GM18502 (cell line): ENCODE data around the gene FADS6.

Experiments used
- ATAC-seq: cut with Tn5 transposase; IDR thresholded peaks from one replicate; pipeline ENCODE4 v1.9.1; 2021; ENCODE audit warnings: mild to moderate bottlenecking; ENCODE audit not compliant: unreplicated experiment, poor library complexity

Gene FADS6, protein sequence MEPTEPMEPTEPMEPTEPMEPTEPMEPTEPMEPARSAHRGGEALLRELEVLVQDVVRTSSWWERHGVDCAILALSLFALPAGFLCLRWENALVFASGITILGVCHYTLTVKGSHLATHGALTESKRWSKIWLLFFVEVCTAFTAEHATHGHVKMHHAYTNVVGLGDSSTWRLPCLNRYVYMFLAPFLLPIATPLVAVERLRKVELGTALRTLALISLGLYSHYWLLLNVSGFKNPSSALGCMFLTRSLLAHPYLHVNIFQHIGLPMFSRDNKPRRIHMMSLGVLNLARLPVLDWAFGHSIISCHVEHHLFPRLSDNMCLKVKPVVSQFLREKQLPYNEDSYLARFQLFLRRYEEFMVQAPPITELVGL

DNA sequence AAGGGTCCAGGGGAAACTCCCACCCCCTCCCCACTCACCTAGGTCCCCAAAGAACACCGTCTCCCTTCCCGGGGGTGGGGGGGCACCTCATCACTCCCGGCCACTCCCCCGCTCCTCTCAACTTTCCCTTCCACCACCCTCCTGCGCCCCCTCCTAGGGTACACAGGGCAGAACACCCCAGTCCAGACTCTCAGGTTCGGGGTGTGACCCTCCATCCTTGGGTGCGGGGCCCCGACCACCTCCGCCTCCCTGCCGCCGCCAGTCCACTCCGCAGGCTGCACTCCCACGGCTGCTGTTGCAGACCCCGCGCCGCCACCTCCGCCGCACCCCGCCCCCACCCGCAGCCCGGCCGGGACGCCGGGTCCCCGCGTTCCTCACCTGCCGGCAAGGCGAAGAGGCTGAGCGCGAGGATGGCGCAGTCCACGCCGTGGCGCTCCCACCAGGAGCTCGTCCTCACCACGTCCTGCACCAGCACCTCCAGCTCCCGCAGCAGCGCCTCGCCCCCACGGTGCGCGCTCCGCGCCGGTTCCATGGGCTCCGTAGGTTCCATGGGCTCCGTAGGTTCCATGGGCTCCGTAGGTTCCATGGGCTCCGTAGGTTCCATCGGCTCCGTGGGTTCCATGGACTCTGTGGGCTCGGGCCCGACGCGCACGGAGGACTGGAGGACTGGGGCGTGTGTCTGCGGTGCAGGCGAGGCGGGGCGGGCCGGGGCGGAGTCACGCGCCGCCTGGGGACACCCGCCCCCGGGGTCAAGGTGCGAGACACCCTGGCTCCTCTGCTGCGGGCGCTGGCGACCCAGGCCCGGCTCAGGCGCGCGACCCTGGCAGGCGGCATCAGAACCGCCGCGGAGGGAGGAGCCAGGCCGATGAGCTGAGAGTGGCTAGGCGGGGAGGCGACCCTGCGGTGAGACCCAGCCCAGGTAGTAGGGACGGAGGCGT is at the start of gene FADS6:
FADS6 (minus strand) TSS at position 660 of the 938 bp plus-strand sequence; CDS start at position 622, 38 bp downstream.
- no peak for ATAC-seq

DNA sequence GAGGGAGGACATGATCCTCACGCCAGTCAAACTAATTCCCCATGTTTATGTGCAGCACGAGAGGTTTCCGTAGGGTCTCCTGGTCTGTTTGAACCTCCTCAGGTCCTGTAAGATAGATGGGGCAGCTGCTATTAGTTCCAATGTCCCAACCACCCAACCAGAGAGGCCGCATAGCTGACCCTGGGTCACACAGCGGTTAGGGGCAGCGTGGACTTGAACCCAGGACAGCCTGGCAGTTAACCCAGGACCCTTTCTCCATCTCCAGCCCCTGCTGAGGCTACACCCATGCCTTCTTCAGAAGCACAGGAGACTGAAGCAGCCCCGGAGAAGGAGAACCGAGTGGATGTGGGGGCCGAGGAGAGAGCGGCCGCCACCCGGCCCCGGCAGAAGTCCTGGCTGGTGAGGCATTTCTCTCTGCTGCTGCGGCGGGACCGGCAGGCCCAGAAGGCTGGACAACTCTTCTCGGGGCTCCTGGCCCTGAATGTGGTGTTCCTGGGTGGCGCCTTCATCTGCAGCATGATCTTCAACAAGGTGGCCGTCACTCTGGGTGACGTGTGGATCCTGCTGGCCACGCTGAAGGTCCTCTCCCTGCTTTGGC is 47.8 kb upstream of the FADS6 start:
- ATAC-seq, result no peak

DNA sequence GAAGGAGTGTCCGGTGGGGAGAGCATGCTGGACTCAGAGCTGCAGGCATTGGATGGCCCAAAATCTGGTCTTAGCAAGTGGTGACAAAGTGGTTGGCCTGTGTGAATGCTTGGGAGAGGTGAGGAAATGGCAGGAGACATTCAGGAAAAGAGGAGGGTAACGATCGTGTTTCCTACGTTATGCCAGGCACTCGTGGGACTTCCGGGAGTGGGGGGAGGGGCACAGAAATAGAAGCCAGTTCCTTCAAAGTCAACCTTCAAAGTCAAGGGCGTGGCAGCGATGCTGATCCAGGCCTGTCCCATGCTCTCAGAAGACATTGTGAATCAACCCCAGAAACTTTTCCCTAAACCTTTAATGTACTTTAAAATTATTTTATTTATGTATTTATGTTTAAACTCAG is 46.1 kb upstream of the FADS6 start:
- ATAC-seq, result no peak

DNA sequence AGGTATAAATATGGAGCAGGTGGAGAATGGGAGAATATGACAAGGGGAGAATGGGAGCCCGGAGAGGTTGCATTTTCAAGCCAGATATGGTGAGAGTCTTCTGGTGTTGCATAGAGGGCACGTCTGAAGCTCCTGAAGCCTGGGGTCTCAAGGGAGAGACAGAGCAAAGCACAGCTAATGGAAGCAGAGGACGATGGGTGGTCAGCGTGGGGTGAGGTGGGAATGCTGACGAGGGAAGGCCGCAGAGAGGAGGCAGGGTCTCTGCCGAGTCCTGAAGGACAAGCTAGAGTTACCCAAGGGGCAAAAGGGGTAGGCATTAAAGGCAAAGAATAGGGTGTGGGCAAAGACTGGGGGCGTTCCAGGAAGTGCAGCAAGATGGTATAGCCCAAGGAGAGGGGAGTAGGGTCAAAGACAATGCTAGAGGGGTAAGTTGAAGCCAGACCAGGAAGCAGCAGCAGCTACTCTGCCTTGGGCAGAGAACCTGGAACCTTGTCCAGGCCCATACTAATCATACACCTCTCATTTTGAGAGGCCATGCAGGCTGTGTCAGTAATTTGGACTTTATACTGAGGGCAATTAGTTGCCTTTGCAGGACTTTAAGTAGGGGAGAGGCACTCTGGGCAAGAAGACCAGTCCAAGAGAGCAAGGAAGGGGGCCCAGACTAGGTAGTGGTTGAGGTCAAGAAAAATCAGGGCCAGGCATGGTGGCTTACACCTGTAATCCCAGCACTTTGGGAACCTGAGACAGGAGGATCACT is 44.9 kb upstream of the FADS6 start:
- ATAC-seq, result no peak

DNA sequence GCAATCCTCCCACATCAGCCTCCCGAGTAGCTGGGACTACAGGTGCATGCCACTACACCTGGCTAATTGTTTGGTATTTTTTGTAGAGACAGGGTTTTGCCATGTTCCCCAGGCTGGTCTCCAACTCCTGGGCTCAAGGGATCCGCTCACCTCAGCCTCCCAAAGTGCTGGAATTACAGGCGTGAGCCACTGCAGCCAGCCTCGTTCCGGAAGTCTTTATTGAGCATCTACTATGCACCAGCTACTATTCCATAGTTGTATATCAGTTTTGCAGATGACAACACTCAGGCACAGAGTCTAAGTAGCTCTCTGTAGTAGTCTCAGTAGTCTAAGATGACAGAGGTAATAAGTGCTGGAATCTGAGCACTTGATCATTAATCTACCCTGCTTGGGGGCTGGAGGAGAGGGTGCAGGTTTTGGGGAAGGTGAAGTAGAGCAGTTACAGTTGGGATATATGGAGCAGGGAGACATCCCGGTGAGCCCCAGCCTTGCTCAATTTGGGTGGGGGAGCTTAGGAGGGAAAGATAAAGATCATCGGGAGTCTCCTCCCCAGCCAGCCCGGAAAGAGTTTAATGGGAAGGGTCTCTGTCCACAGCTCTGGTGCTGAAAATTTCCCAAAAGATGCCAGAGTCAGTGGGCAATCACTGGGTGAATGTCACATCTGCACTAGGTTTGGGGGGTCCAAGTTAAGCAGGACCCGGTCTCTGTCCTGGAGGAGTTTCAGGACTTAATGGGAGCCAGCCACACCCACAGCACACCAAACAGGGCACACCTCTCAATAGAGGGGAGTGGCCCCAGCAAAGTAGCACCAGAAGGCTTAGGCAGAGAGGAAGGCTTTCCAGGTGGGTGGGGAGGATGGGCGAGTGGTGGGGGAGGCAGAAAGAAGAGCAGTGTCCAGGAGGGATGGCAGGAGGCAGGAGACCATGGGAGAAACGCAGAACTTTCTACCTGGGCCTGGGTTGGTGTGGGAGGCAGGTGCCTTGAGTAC is 43.9 kb upstream of the FADS6 start:
- no peak for ATAC-seq

DNA sequence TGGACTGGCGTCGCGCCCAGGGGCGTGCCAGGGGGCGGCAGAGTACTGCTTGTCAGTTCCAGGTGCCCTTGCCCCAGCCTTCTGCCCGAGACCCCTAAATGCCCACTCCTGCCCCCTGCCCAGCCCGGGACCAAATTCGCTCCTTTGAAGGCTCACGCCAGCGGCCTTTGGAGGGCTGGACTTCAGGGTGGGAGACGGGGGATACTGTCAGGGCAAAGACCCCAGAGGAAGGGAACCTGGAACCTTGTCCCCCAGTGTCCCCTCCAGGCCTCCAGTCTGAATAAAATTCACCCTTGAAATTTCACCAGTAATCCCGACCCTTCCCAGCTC is 43.0 kb upstream of the FADS6 start:
- no peak for ATAC-seq

DNA sequence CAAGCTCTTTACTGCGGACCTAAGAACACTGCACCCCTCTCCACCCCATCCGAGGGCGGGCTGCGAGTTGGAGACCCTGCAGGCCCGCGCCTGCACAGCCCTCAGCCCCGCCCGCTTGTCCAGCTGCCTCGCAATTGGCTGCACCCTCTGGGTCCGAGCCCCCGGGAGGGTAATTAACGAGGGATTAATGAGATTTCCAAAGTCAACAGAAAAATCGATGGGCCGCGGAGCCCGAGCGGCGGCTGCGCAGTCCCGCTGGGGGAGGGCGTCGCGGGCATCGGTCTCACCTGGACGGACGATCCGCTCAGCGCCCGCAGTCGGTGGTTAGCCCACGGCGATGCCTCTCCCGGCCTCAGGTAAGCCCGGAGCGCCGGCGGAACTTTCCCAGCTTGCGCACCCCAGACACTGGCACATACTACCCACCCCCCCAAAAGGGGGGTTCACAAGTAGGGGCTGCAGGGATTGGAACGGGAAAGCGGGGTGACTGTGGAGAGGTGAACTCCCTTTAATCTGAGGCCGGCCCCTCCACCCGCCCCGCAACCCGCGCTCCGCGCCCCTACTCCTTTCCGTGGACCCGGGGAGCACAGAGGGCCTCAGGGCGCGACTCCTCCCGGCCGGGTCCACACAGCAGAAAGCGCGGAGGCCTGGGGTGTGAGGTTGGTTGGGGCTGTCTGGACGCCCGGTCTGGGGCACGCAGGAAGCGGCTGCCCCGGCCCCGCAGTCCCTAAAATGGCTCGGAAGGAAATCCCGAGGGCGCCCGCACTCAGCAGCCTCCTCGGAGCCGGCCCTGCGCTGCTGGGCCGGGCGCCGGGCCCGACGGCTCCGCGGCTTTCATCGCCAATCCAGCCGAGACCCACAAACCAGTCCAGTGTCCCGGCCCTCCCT is 42.4 kb upstream of the FADS6 start, which contains the start of gene OTOP3:
OTOP3 (plus strand) TSS at position 314 of the 885 bp plus-strand sequence; CDS start at position 338, 24 bp downstream.
- ATAC-seq, result no peak

DNA sequence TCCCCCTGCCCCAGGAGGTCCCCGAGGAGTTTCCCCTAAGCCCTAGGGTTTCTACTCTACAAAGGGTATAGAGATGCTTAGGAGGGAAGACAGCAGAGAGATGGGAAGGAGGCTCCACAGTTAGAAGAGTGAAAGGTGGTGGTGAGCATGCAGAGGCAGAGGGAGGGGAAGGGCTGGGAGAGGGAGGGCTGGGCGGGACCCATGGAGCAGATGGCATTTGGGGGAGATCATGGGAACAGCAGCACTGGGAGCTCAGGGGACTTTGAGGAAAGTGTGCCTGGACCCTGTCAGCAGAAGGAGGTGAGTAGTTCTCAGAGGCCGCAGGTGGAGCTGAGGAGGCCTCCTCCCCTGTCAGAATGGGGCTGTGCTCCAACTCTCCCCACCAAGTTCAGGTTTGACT is 41.6 kb upstream of the FADS6 start:
- no peak for ATAC-seq

DNA sequence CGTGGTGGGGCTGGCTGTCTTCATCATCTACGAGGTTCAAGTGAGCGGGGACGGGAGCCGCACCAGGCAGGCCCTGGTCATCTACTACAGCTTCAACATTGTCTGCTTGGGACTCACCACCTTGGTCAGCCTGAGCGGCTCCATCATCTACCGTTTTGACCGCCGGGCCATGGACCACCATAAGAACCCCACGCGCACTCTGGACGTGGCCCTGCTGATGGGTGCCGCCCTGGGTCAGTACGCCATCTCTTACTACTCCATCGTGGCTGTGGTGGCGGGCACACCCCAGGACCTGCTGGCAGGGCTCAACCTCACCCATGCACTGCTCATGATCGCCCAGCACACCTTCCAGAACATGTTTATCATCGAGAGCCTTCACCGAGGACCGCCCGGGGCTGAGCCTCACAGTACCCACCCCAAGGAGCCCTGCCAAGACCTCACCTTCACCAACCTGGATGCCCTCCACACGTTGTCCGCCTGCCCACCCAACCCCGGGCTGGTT is 37.2 kb upstream of the FADS6 start:
- ATAC-seq, result no peak

DNA sequence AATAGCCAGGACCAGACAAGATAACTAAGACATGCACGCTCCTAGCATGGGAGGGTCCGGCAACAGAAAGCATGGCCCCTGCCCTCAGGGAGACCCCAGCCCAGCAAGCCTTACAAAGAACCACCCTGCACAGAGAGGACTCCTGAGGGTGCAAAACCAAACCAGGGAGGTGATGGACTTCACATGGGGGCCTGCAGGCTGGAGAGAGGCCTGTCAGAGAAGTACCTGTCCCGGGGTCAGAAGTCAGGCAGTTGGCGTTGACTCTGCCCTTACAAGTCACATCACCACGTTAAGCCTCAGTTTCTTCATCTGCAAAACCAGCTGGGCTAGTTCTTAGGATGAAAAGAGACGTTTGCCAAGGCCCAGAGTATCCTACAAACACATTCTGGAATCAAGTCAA is 35.4 kb upstream of the FADS6 start:
- ATAC-seq, result no peak

DNA sequence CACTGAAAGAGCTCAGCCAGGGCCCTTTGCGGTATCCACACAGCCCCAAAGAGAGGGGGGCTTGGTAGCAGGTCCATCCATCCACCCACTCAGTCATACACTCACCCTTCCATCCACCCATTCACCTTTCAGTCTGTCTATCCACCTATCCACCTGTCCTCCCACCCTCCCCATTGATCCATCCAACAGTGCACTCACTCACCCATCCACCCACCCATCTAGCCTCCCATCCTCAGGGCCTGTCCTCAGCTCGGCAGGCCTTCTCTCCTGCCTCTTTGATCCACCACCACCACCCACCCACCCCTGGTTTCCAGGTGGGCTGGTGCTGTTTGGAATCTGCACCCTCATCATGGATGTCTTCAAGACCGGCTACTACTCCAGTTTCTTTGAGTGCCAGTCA is 31.8 kb upstream of the FADS6 start:
- ATAC-seq, result no peak

DNA sequence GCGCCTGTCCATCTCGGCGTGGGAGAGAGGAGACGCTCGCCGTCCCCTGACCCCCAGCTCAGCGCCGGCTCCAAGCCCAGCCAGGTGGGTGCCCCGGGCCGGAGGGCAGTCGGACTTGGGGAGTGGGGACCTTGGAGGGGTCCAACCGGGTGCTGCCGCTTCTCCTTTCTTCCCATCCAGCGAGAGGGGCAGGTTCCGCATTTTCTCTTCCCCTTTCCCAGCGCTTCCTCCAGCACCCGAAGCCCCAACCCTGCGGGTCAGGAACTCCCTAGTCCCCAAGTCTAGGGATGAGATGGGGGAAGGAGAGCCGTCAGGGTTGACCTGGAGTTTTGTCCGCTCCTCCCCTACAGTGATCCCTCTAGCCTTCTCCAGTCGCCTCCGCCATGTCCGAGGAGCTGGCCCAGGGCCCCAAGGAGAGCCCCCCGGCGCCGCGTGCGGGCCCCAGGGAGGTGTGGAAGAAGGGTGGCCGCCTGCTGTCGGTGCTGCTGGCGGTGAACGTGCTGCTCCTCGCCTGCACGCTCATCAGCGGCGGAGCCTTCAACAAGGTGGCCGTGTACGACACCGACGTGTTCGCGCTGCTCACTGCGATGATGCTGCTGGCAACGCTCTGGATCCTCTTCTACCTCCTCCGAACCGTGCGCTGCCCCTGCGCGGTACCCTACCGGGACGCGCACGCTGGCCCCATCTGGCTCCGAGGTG is 31.0 kb upstream of the FADS6 start, which contains the start of gene OTOP2:
OTOP2 (plus strand) TSS at position 24 of the 699 bp plus-strand sequence; CDS start at position 384, 360 bp downstream.
- no peak for ATAC-seq

DNA sequence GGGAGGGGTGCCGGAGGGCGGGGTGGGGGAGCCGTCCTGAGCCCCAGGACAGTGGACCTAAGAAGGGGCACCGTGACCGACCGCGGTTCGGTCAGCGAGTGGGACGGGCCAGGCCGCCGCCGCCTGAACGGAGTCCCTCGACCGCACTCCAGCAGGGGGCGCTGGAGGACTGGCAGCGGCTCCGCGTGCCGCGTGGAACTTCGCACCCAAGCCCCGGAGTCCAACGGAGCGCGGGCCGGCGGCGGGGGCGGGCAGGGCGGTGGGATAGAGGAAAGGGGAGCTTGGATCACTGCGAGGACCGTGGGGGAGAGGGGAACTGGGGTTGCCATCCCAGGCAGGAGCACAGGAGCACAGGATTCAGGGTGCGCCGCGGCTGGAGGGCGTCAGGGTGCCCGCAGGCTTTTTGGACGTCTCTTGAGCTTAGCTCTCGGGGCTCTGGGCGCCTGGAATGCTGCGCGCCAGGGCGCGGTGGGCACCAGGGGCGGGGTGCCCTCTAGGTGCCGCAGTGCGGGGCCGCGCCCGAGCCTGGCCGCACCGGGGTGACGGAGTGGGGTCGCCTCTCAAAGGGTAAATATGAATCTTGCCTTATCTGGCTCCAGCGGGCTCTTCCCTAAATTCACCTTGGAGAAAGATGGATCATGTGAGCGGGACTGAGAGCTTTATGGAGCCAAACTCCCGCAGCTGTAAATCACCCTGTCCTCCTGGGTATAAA is 30.3 kb upstream of the FADS6 start:
- ATAC-seq, result no peak

DNA sequence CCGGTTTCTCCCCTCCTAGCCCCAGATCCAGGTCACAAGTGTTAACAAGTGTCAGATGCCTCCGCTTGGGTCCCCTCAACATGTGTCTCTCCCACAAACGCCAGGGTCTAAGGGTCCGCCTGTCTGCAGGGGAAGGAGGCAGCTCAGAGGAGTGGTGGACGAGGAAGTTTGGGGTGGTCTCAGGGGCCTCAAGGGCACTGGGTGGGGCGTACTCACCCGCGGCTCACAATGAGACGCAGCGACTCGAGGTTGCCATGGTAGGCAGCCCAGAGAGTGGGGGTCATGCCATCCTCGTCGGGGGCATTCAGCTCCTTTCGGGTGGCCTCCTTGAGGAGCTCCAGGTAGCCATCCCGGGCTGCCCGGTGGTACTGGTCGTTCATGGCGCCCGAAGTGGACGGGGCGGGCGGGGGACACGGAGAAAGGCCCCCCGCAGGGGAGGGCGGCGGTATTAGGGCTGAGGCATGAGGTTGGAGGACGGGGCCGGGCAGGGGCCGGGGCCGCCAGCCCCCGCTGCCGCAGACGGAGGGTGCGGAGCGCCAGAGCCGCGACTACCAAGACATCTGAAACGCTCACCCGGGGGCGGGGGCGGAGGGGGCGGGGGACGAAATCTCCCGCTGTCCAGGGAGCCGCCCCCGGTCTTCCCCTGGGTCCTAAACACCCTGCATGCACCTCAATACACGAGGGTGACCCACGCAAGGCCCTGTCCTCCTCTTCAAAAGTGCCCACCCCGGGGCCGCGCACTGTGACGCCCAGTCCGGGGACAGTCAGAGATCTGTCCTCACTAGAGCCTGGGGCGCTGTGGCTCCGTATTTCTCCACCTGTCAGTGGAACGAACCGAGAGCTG is 29.5 kb upstream of the FADS6 start, which contains the start of gene USH1G:
USH1G (minus strand) TSS at position 562 of the 844 bp plus-strand sequence; CDS start at position 380, 182 bp downstream.
- ATAC-seq, result no peak

DNA sequence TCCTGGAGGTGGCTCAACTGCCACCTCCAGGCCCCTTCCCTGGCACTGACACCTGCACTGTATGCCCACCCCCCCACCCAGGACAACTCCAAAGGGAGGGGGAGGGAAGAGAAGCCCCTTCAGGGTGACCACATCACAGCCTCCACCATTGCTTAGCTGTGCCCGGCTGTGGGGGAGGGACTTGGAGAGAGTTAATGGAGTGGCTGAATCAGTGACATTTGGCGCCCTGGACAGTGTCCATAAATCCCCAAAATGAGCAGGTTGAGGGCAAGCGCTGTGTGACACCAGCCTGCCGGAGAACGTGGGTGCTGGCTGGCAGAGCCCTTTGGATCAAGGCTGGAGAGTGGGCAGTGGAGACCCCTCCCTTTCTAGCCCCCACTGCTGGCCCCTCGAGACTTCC is 28.7 kb upstream of the FADS6 start:
- no peak for ATAC-seq

DNA sequence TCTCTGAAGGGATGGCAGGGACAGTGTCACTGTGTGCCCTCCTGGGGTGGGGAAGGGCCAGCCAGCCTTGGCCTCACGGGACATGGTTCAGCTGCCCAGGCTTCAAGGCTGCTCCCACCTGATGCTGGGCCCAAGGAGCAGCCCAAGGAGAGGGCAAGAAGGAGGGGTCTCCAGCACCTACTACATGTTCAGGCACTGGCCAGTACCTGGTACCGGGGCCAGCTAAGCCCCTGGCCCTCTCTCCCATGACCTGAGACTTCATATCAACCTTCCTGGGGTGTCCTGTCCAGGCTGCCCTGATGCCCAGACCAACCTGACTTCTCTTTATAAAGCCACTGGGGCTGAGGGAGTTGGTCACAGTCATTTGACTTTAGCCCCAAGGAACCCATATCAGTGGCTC is 28.3 kb upstream of the FADS6 start:
- ATAC-seq, result no peak
